Right lung (tissue), 5 donors: ENCODE results near the gene CNOT3. TPM values are rescaled to one million over a fixed set of nuclear protein-coding genes. Genes with fewer than 3 reads are reported as not detected.
"Not testable (repeated sequence)": the region's sequence is repeated elsewhere in the genome, so short reads cannot be mapped to it uniquely, and the experiment has no call there.

Source experiments
- DNase-seq, 2 donors: peaks; one replicate each; pipeline ENCODE4 v3.0.0-alpha.2; 2013
- polyA plus RNA-seq, 5 donors: library from polyadenylated mRNA; unstranded; fragments of 120-200 nt; gene quantifications; one replicate each; pipeline versions ENCODE4 v1.2.1 to v1.2.3, GENCODE V29; 2013; ENCODE audit warnings: inconsistent platforms in 1 of 5, low replicate concordance in 1 of 5; ENCODE audit not compliant: insufficient read length in 5 of 5, insufficient read depth in 1 of 5

The CNOT3 gene
- polyA plus RNA-seq, 5 donors, result 54.3 to 69.4 (median 59.5) TPM

DNA sequence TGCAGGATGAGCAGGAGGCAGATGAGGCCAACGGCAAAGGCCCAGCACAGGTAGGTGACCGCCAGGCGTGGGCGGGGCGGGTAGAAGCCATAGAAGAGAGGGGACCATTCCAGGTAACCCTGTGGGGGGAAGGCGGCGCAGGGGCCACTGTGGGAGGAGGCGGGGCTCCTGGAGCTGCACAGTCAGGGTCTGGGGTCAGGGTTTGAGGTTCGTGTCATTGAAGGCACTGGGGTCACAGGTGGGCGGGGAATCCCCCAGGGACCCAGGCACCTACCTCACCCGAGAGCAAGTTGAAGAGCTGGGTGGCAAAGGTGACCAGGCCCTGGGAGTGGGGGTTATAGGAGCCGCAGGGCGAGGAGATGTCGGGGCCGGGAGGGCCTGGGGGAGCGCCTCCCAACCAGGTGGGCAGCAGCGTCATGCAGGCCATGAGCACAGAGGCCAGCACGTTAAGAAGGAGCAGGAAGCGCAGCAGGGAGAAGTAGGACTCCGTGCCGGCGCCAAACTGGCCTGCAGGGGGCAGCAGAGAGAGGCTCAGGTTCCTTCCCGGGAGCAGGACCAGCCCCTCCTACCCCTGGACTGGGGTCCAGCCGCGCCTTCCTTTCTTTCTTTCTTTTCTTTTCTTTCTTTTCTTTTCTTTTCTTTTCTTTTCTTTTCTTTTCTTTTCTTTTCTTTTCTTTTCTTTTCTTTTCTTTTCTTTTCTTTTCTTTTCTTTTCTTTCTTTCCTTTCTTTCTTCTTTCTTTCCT, 30.8 kb downstream of the CNOT3 start:
- DNase-seq, result peak; percentile 76 to 84

GRCh38 chr19:54169149-54169740, 31.7 kb downstream of the CNOT3 start:
- DNase-seq, result no peak

- not testable (repeated sequence) for DNase-seq
Measured at GRCh38 chr19:54171736-54172431, 34.3 kb downstream of the CNOT3 start.

DNA sequence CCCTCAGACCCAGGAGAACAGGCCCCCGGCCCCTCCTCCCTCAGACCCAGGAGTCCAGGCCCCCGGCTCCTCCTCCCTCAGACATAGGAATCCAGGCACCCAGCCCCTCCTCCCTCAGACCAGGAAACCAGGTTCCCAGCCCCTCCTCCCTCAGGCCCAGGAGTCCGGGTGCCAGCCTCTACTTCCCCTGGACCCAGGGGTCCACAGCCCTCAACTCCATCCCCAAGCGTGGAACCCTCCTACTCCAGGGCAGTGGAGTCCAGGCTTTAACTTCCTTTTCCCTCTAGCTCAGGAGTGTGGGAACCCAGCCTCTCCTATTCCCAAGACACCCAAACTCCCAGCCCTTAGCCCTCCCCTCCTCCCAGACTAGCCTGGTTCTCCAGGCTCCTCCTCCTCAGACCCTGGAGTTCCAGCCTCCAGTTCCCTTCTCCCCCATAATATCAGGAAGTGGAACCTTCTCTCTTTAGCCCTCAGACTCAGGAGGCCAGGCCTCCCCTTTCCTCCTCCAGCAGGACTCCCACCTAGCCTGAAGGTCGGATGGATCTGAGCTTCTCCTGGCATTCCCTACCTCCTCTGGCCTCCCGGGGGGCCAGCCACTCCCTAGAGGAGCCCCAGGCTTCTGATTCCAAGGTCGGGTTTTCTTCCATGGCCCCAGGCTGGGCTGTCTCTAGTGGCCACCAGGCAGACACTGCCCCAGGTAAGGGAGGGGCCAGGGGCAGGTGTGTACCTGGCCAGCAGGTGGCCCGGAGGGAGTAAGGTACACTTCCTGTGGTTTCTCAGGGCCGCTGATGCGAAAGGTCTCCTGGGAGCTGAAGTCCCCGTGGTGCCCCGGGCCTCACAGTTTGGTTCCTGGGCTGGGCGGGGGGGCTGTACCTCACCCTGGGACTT, 35.2 kb downstream of the CNOT3 start, which contains the start of gene TMC4:
TSS of gene TMC4 (minus strand) at position 690 of the 888 bp plus-strand sequence. CDS start at position 647, 43 bp downstream.
- DNase-seq, result peak in 1 of 2 donors; percentile 38

GRCh38 chr19:54173359-54173699, 35.8 kb downstream of the CNOT3 start:
- no peak for DNase-seq

DNA sequence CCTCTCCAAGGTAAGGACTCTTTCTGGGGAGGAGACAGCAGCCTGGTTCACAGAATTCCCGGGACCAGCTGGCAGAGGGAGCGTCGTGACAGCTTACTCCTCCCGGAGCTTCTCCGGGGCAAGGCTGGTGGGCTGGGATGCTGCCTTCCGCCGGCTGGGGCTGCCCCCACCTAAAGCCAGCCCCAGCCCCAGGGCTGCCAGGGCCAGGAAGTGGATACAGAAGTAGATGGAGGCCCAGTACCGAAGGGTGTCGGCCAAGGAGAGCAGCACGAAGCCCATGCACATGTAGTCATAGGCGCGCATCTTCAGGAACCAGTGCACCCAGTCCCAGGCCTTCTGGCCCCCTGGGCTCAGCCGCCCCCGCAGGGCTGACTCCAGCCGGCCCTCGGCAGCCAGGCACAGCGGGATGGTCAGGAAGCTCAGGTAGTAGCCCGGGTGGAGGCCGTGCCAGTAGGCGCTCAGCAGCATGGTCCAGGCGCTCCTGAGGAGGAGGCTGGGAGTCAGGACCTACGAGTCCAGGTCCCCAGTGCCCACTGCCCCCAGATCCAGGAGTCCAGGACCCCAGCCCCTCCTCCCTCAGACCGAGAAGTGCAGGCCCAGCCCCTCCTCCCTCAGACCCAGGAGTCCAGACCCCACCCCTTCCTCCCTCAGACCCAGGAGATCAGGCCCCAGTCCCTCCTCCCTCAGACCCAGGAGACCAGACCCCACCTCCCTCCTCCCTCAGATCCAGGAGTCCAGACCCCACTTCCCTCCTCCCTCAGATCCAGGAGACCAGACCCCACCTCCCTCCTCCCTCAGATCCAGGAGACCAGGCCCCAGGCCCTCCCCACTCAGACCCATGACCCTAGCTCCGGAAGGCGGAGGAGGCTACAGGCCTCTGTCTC, 36.6 kb downstream of the CNOT3 start:
- DNase-seq, result no peak

DNA sequence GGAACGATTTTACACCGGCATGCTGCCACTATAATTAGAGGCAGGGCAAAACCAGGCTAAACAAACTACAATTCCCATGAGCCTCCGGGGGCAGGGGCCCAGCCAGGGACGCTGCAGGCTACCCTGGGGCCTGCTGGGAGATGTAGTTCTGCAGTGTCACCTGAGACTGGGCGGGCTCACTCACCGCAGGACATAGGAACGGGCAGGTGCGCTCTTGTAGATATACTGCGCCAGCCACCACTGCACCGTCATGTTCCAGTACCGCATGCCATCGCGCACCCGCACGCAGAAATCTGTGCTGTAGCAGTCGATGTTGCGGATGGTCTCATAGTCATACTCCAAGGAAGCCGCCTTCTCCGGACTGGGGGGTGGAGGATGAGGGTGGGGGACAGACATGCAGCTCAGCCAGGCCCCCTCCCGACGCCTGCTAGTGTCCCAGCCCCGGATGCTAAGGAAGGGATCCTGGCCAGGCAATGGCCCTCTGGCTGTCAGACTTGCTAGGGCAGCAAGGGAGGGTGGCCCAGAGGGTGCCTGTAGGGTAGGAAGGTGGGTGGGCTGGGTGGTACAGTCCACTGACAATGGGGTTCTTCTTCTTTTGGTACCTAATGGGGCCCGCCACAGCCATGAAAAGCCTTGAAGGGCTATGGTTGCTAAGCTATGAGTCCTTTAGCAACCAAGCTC, 41.2 kb downstream of the CNOT3 start:
- no peak for DNase-seq

DNA sequence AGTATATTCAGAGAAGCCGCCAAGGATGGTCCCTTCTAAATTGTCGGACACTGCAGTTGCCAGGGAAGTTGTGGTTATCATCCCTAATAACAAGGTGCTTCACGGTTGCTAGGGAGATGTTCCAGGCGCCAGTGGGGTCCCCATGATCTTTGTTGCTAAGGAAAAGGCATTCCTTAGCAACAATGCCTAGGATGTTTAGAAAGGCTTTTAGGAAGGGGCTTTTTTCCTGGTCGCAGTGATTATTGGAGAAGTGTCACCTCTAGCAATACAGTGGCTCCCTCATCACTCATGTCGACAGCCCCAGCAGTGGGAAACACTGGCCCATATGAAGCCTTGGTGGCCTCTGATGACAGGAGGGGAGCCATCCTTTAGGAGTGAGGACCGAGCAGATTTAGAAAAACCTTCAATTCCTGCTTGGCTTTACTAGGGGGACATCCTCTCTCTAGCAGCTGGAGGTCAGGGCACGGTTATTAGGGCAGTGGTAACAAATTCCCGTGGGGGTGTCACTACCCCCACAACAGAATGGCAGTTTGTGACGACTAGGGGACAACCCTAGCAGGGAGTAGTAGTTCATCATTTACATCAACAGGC, 41.8 kb downstream of the CNOT3 start:
- no peak for DNase-seq

GRCh38 chr19:54179921-54180461, 42.4 kb downstream of the CNOT3 start:
- no peak for DNase-seq

DNA sequence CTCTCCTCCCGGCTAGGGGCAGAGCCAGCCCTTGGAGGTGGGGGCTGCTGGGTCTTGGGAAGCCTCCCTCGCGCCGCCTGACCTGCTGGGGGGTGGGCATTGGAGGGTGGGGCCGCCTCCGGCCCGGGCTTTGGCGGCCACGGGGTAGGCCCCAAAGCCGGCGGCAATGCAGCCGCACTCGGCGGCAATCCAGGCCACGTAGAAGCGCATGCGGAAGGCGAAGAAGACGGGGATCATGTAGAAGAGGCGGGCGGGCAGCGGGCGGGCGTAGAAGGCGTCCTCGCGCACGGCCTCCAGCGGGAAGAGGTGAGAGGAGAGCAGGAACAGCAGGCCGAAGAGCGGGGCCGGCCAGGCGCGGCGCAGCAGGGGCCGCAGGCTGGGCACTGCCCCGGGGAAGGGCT, 43.1 kb downstream of the CNOT3 start:
- no peak for DNase-seq

DNA sequence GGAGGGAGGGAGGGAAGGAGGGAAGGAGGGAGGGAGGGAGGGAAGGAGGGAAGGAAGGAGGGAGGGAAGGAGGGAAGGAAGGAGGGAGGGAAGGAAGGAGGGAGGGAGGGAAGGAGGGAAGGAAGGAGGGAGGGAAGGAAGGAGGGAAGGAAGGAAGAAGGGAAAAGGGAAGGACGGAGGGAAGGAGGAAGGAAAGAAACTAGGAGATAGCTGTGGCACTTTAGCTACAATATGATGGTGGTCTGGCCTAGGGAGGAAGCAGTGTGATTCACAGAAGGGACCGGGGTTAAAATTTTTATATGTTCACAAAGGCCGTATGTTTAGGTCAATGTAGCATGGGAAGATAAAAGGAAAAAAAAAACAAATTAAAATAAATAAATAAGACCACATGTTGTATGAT, 44.3 kb downstream of the CNOT3 start:
- not testable (repeated sequence) for DNase-seq

DNA sequence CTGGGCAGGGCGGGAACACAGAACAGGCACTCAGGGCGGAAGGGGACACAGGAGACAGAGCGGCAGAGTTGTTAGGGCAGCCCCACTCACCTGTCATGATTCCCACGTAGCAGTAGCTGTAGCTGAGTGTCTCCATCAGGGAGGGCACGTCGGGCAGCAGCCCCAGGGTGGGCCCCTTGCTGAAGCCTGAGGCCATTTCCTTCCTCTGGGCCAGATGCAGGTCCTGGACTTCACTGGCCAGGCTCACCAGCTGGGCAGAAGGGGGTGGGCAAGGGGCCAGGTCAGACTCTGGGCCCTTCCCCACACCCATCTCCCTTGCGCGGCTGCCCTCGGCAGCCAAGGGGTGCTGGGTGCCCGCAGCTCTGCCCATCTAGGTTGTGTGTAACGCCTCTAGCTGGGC, 45.9 kb downstream of the CNOT3 start:
- DNase-seq, result no peak

GRCh38 chr19:54186351-54186750, 48.8 kb downstream of the CNOT3 start:
- DNase-seq, result no peak

- DNase-seq, result no peak
Measured at GRCh38 chr19:54186934-54187381, 49.4 kb downstream of the CNOT3 start.

- no peak for DNase-seq
Measured at GRCh38 chr19:54188215-54188871, 50.8 kb downstream of the CNOT3 start.

GRCh38 chr19:54189145-54189734, 51.7 kb downstream of the CNOT3 start, which contains the start of gene MBOAT7:
Gene MBOAT7, minus strand, starts transcription at chr19:54189580. Its CDS starts 1,072 bp downstream, at chr19:54188508.
- no peak for DNase-seq

GRCh38 chr19:54189735-54190502, 52.4 kb downstream of the CNOT3 start:
- DNase-seq, result peak; percentile 100
